SU-DHL-6 (cell line): ENCODE data around the gene MYO7B.

Experiments used
- EZH2phosphoT487 ChIP-seq: fragments of 200-600 bp; sonication (generic), shearing (Covaris generic); conservative IDR thresholded peaks from 2 replicates; pipeline ENCODE4 v1.6.1; 2018; ENCODE audit warnings: mild to moderate bottlenecking, antibody characterized with exemption, low read length, moderate library complexity, mixed read lengths
- TF ChIP-seq, protein P1 (sequence below): fragments of 200-600 bp; sonication (generic); IDR thresholded peaks from one replicate; pipeline ENCODE4 v1.5.1; 2017; ENCODE audit warnings: antibody characterized with exemption, mild to moderate bottlenecking, low read length, moderate library complexity; ENCODE audit not compliant: insufficient read depth, poor library complexity, severe bottlenecking

DNA sequence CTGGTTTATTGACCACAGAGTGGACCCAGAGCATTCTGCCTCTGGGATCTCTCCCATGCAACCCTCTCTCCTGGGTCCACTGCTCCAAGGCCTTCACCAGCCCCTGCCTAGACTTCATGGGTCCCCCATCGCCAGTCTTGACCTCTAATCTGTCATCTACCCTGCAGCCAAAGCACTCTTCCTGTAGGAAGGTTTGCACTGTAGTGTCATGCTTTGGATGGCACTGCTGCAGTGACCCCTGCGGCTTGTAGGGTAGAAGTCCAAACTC lies 41.7 kb downstream of the MYO7B start:
- TF ChIP-seq EZH2phosphoT487 = no peak
- TF ChIP-seq, protein P1, sequence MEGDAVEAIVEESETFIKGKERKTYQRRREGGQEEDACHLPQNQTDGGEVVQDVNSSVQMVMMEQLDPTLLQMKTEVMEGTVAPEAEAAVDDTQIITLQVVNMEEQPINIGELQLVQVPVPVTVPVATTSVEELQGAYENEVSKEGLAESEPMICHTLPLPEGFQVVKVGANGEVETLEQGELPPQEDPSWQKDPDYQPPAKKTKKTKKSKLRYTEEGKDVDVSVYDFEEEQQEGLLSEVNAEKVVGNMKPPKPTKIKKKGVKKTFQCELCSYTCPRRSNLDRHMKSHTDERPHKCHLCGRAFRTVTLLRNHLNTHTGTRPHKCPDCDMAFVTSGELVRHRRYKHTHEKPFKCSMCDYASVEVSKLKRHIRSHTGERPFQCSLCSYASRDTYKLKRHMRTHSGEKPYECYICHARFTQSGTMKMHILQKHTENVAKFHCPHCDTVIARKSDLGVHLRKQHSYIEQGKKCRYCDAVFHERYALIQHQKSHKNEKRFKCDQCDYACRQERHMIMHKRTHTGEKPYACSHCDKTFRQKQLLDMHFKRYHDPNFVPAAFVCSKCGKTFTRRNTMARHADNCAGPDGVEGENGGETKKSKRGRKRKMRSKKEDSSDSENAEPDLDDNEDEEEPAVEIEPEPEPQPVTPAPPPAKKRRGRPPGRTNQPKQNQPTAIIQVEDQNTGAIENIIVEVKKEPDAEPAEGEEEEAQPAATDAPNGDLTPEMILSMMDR = no peak
